HEK293 (cell line): Measurements from ENCODE around the gene SIM2.

Experiments used
- CTCF ChIA-PET: fragments of 350-600 bp; formaldehyde crosslinking; extraction: SDS; loops from one replicate; lab custom pipeline; 2021; ENCODE audit warnings: antibody characterized with exemption; lab: Yijun Ruan, JAX
- POLR2A ChIA-PET: fragments of 300-600 bp; formaldehyde crosslinking; extraction: SDS; loops from one replicate; lab custom pipeline; 2020; ENCODE audit warnings: antibody characterized with exemption, inconsistent platforms; lab: Yijun Ruan, JAX
- H3K27ac ChIP-seq: fragments of 200-500 bp; sonication (Bioruptor generic); 2 replicates; pipeline ENCODE4 v1.5.1; 2014; ENCODE audit warnings: low read depth, low read length, control low read depth, inconsistent platforms; ENCODE audit errors: extremely low read depth
- H3K36me3 ChIP-seq, 2 experiments: fragments of 200-500 bp in 1 of 2; sonication (Bioruptor generic) in 1 of 2; 1 replicate in 1 of 2; 2 replicates in 1 of 2; pipeline ENCODE4 v1.5.1; 2014 to 2017; ENCODE audit warnings: inconsistent platforms in 2 of 2, low read length in 2 of 2; ENCODE audit not compliant: control insufficient read depth in 2 of 2, insufficient read depth in 1 of 2
- H3K4me1 ChIP-seq: fragments of 200-500 bp; sonication (Bioruptor generic); 2 replicates; pipeline ENCODE4 v1.5.1; 2014; ENCODE audit warnings: mild to moderate bottlenecking, low read length, inconsistent platforms; ENCODE audit not compliant: control insufficient read depth, insufficient read depth
- H3K4me3 ChIP-seq: 2 replicates; pipeline ENCODE4 v1.5.1; 2011; ENCODE audit warnings: low read depth, mild to moderate bottlenecking, control low read depth, low read length, moderate library complexity
- H3K9me3 ChIP-seq: fragments of 200-500 bp; sonication (Bioruptor generic); 2 replicates; pipeline ENCODE4 v1.5.1; 2014; ENCODE audit warnings: low read depth, low read length, inconsistent platforms; ENCODE audit not compliant: control insufficient read depth, insufficient read depth
- BCL11B ChIP-seq: fragments of 450-650 bp; formaldehyde crosslinking; IDR thresholded peaks from 2 replicates; pipeline ENCODE4 v1.5.1; 2016; ENCODE audit warnings: low read depth, missing biosample characterization, missing genetic modification characterization
- EGR2 ChIP-seq: fragments of 450-650 bp; formaldehyde crosslinking; IDR thresholded peaks from 2 replicates; pipeline ENCODE4 v1.5.1; 2016; ENCODE audit warnings: low read depth, missing biosample characterization, missing genetic modification characterization
- GLI4 ChIP-seq: fragments of 450-650 bp; formaldehyde crosslinking; IDR thresholded peaks from 2 replicates; pipeline ENCODE4 v1.5.1; 2016; ENCODE audit warnings: missing biosample characterization, missing genetic modification characterization
- KLF8 ChIP-seq: fragments of 450-650 bp; formaldehyde crosslinking; IDR thresholded peaks from 2 replicates; pipeline ENCODE4 v1.5.1; 2016; ENCODE audit warnings: missing biosample characterization, missing genetic modification characterization
- MZF1 ChIP-seq: fragments of 450-650 bp; formaldehyde crosslinking; IDR thresholded peaks from 2 replicates; pipeline ENCODE4 v1.5.1; 2017; ENCODE audit warnings: missing biosample characterization, missing genetic modification characterization, borderline replicate concordance
- SP7 ChIP-seq: fragments of 450-650 bp; formaldehyde crosslinking; IDR thresholded peaks from 2 replicates; pipeline ENCODE4 v1.5.1; 2016; ENCODE audit warnings: missing biosample characterization, missing genetic modification characterization
- YY1 ChIP-seq: fragments of 450-650 bp; formaldehyde crosslinking; IDR thresholded peaks from 2 replicates; pipeline ENCODE4 v1.5.1; 2018; ENCODE audit warnings: missing biosample characterization, missing genetic modification characterization
- ZEB2 ChIP-seq: fragments of 450-650 bp; formaldehyde crosslinking; IDR thresholded peaks from 2 replicates; pipeline ENCODE4 v1.5.1; 2016; ENCODE audit warnings: missing biosample characterization, missing genetic modification characterization
- ZFHX2 ChIP-seq: fragments of 450-650 bp; formaldehyde crosslinking; conservative IDR thresholded peaks from 2 replicates; pipeline ENCODE4 v1.5.1; 2016; ENCODE audit warnings: missing biosample characterization, missing genetic modification characterization
- ZFP37 ChIP-seq: fragments of 450-650 bp; formaldehyde crosslinking; IDR thresholded peaks from 2 replicates; pipeline ENCODE4 v1.5.1; 2016; ENCODE audit warnings: missing biosample characterization, missing genetic modification characterization
- ZNF174 ChIP-seq: fragments of 450-650 bp; formaldehyde crosslinking; IDR thresholded peaks from 2 replicates; pipeline ENCODE4 v1.5.0; 2017; ENCODE audit warnings: missing biosample characterization, mild to moderate bottlenecking, missing genetic modification characterization
- ZNF221 ChIP-seq: fragments of 450-650 bp; formaldehyde crosslinking; IDR thresholded peaks from 2 replicates; pipeline ENCODE4 v1.5.1; 2017; ENCODE audit warnings: missing biosample characterization, missing genetic modification characterization, borderline replicate concordance
- ZNF23 ChIP-seq: fragments of 450-650 bp; formaldehyde crosslinking; IDR thresholded peaks from 2 replicates; pipeline ENCODE4 v1.5.1; 2016; ENCODE audit warnings: missing biosample characterization, missing genetic modification characterization, borderline replicate concordance
- ZNF324 ChIP-seq: fragments of 450-650 bp; formaldehyde crosslinking; IDR thresholded peaks from 2 replicates; pipeline ENCODE4 v1.5.1; 2016; ENCODE audit warnings: missing biosample characterization, missing genetic modification characterization
- ZNF341 ChIP-seq: fragments of 450-650 bp; formaldehyde crosslinking; IDR thresholded peaks from 2 replicates; pipeline ENCODE4; 2016; ENCODE audit warnings: low read depth, missing biosample characterization, missing genetic modification characterization
- ZNF350 ChIP-seq: fragments of 450-650 bp; formaldehyde crosslinking; IDR thresholded peaks from 2 replicates; pipeline ENCODE4 v1.5.0; 2017; ENCODE audit warnings: missing biosample characterization, mild to moderate bottlenecking, missing genetic modification characterization
- ZNF366 ChIP-seq: fragments of 450-650 bp; formaldehyde crosslinking; conservative IDR thresholded peaks from 2 replicates; pipeline ENCODE4 v1.5.1; 2016; ENCODE audit warnings: missing biosample characterization, missing genetic modification characterization
- ZNF433 ChIP-seq: fragments of 450-650 bp; formaldehyde crosslinking; IDR thresholded peaks from 2 replicates; pipeline ENCODE4 v1.5.1; 2016; ENCODE audit warnings: missing biosample characterization, missing genetic modification characterization, low read depth
- ZNF621 ChIP-seq: fragments of 450-650 bp; formaldehyde crosslinking; IDR thresholded peaks from 2 replicates; pipeline ENCODE4 v1.5.1; 2017; ENCODE audit warnings: missing biosample characterization, missing genetic modification characterization
- ZNF660 ChIP-seq: fragments of 450-650 bp; IDR thresholded peaks from 2 replicates; pipeline ENCODE4 v1.5.1; 2018; ENCODE audit warnings: missing biosample characterization, mild to moderate bottlenecking, missing genetic modification characterization
- ZNF76 ChIP-seq: fragments of 450-650 bp; formaldehyde crosslinking; IDR thresholded peaks from 2 replicates; pipeline ENCODE4; 2016; ENCODE audit warnings: low read depth, missing biosample characterization, missing genetic modification characterization, borderline replicate concordance
- ZNF785 ChIP-seq: fragments of 450-650 bp; formaldehyde crosslinking; IDR thresholded peaks from 2 replicates; pipeline ENCODE4 v1.5.1; 2016; ENCODE audit warnings: missing biosample characterization, missing genetic modification characterization
- ZNF830 ChIP-seq: fragments of 450-650 bp; IDR thresholded peaks from 2 replicates; pipeline ENCODE4 v1.5.0; 2018; ENCODE audit warnings: missing biosample characterization, missing genetic modification characterization, low read depth, mild to moderate bottlenecking, moderate library complexity
- ZSCAN30 ChIP-seq: fragments of 450-650 bp; IDR thresholded peaks from 2 replicates; pipeline ENCODE4 v1.5.1; 2018; ENCODE audit warnings: missing biosample characterization, mild to moderate bottlenecking, missing genetic modification characterization, moderate library complexity
- TF ChIP-seq, protein P1 (sequence below): fragments of 450-650 bp; formaldehyde crosslinking; IDR thresholded peaks from 2 replicates; pipeline ENCODE4 v1.5.1; 2017; ENCODE audit warnings: missing biosample characterization, mild to moderate bottlenecking, missing genetic modification characterization, moderate library complexity
- TF ChIP-seq, protein P2 (sequence below): fragments of 450-650 bp; formaldehyde crosslinking; IDR thresholded peaks from 2 replicates; pipeline ENCODE4 v1.5.1; 2016; ENCODE audit warnings: missing biosample characterization, missing genetic modification characterization
- TF ChIP-seq, protein P3 (sequence below): fragments of 450-650 bp; formaldehyde crosslinking; IDR thresholded peaks from 2 replicates; pipeline ENCODE4 v1.5.1; 2017; ENCODE audit warnings: missing biosample characterization, missing genetic modification characterization

The SIM2 gene

DNA sequence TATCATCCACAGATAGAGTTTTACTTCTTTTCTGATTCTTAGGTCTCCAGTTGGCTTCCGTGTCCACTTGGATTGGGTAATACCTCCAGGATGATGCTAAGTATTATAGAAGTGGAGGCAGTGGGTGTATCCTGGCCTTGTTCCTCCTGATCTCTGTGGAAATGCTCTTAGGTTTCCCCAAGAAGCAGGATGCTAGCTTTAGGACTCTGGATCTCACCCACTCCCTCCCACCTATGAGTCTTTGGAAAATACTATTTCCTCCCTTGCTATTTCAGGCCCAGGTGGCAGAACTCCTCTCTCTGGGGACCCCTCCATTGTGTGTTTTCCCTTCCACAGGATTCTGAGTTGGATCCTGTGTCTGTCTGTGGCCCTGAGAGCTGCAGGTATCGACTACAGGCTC, 86.7 kb downstream of the SIM2 start:
- H3K9me3 ChIP-seq, result no peaks in the 10 kb centered on the region
- CTCF ChIA-PET, result no interaction called here
- H3K4me1 ChIP-seq, result peaks cover 4% of the 10 kb centered on the region; the same call in 1 of the 2 replicates
- no peak overlapping the region for H3K27ac ChIP-seq
- POLR2A ChIA-PET, result no interaction called here
- H3K36me3 ChIP-seq, result no peaks in the 10 kb centered on the region
- no peak overlapping the region for H3K4me3 ChIP-seq
- no peak for TF ChIP-seq MZF1 (tag by site-specific recombination)
- no peak for TF ChIP-seq GLI4 (tag by site-specific recombination)
- no peak for TF ChIP-seq ZFP37 (tag by site-specific recombination)
- TF ChIP-seq EGR2 (tag by site-specific recombination), result peak; percentile 76
- TF ChIP-seq ZNF621 (tag by site-specific recombination), result no peak
- TF ChIP-seq ZFHX2 (tag by site-specific recombination), result peak; percentile 78
- TF ChIP-seq BCL11B (tag by site-specific recombination), result no peak
- TF ChIP-seq ZNF830 (tag by site-specific recombination), result no peak
- TF ChIP-seq ZNF174 (tag by site-specific recombination), result no peak
- no peak for TF ChIP-seq ZNF660
- TF ChIP-seq ZEB2 (tag by site-specific recombination), result no peak
- no peak for TF ChIP-seq ZNF23 (tag by site-specific recombination)
- TF ChIP-seq KLF8 (tag by site-specific recombination), result no peak
- TF ChIP-seq ZNF433, result no peak
- no peak for TF ChIP-seq ZNF324 (tag by site-specific recombination)
- TF ChIP-seq, all 188 proteins: peak for 2

DNA sequence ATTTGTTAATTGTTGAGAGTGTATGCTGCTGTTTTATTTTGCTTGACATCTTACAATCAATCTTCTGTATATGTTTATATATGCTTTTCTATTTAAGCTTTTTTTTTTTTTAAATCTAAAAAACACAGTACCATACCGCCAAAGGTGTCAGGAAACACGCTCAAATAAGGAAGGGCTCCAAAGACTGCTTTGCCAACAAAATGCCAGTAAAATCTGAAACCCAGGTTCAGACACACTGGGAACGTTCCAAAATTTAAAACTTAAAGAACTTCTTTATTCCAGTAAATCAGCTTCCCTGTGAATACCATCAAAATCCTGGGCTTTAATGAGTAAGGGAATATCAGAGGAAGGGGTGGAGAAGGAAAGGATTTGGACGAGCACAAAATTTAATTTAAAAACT, 87.3 kb downstream of the SIM2 start:
- H3K4me3 ChIP-seq, result no peak overlapping the region
- H3K27ac ChIP-seq, result no peak overlapping the region
- ChIA-PET CTCF (no interaction called here), POLR2A (interaction anchor here (0.7 kb wide), 1 partner anchor 94 kb away, joined by 3 read pairs; no protein-coding TSS in a partner anchor)
- H3K4me1 ChIP-seq, result peaks cover 4% of the 10 kb centered on the region; the same call in 1 of the 2 replicates
- TF ChIP-seq ZNF76 (no peak), ZSCAN30 (tag by site-specific recombination) (no peak), YY1 (tag by site-specific recombination) (no peak)
- no peaks in the 10 kb centered on the region for H3K36me3 ChIP-seq
- no peaks in the 10 kb centered on the region for H3K9me3 ChIP-seq

DNA sequence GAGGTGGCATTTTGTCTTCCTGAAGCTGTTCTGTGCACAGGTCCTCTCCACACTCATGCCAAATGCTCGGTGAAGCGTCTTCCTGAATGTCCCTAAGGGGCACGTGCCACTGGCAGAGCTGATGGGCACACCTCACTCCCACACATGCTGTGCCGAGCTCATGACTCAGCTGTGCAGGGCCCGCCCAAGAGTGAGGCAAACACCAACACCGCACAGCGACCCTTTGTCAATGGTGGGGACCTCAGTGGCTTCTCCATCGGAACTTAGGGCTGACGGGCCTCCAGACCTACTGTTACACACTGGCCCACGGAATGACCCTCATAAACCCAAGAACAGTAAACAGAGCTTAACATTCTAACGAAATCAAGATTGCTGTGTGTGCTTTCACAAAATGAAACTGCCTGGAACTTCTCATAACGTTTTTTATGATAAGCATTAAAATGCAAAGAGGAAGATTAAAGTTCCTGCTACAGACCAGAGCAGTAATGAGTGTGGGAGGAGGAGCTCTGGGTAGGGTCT, 89.3 kb downstream of the SIM2 start:
- Histone ChIP-seq H3K27ac (no peak overlapping the region), H3K36me3 (no peaks in the 10 kb centered on the region), H3K4me3 (no peak overlapping the region), H3K9me3 (no peaks in the 10 kb centered on the region), H3K4me1 (peaks cover 4% of the 10 kb centered on the region; the same call in 1 of the 2 replicates)
- POLR2A ChIA-PET, result no interaction called here
- CTCF ChIA-PET, result interaction anchor here (0.6 to 1.1 kb wide), 4 partner anchors 20 to 87 kb away, joined by 3 read pairs; no protein-coding TSS in a partner anchor
- TF ChIP-seq ZNF324 (tag by site-specific recombination) (no peak), ZNF221 (tag by site-specific recombination) (no peak), EGR2 (tag by site-specific recombination) (peak; percentile 41), ZNF350 (tag by site-specific recombination) (no peak), ZNF785 (tag by site-specific recombination) (no peak), ZNF366 (tag by site-specific recombination) (0 out of 2 replicates have a peak, but pooled peaks have one; percentile 17), ZNF433 (no peak), ZNF341 (tag by site-specific recombination) (peak; percentile 54), SP7 (tag by site-specific recombination) (0 out of 2 replicates have a peak, but pooled peaks have one; percentile 29), ZEB2 (tag by site-specific recombination) (peak; percentile 11; the same call in 1 of the 2 replicates)
- TF ChIP-seq, protein P1, sequence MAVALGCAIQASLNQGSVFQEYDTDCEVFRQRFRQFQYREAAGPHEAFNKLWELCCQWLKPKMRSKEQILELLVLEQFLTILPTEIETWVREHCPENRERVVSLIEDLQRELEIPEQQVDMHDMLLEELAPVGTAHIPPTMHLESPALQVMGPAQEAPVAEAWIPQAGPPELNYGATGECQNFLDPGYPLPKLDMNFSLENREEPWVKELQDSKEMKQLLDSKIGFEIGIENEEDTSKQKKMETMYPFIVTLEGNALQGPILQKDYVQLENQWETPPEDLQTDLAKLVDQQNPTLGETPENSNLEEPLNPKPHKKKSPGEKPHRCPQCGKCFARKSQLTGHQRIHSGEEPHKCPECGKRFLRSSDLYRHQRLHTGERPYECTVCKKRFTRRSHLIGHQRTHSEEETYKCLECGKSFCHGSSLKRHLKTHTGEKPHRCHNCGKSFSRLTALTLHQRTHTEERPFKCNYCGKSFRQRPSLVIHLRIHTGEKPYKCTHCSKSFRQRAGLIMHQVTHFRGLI (tag by site-specific recombination), result no peak
- TF ChIP-seq, protein P2, sequence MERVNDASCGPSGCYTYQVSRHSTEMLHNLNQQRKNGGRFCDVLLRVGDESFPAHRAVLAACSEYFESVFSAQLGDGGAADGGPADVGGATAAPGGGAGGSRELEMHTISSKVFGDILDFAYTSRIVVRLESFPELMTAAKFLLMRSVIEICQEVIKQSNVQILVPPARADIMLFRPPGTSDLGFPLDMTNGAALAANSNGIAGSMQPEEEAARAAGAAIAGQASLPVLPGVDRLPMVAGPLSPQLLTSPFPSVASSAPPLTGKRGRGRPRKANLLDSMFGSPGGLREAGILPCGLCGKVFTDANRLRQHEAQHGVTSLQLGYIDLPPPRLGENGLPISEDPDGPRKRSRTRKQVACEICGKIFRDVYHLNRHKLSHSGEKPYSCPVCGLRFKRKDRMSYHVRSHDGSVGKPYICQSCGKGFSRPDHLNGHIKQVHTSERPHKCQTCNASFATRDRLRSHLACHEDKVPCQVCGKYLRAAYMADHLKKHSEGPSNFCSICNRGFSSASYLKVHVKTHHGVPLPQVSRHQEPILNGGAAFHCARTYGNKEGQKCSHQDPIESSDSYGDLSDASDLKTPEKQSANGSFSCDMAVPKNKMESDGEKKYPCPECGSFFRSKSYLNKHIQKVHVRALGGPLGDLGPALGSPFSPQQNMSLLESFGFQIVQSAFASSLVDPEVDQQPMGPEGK (tag by site-specific recombination), result 0 out of 2 replicates have a peak, but pooled peaks have one; percentile 19
- TF ChIP-seq, protein P3, sequence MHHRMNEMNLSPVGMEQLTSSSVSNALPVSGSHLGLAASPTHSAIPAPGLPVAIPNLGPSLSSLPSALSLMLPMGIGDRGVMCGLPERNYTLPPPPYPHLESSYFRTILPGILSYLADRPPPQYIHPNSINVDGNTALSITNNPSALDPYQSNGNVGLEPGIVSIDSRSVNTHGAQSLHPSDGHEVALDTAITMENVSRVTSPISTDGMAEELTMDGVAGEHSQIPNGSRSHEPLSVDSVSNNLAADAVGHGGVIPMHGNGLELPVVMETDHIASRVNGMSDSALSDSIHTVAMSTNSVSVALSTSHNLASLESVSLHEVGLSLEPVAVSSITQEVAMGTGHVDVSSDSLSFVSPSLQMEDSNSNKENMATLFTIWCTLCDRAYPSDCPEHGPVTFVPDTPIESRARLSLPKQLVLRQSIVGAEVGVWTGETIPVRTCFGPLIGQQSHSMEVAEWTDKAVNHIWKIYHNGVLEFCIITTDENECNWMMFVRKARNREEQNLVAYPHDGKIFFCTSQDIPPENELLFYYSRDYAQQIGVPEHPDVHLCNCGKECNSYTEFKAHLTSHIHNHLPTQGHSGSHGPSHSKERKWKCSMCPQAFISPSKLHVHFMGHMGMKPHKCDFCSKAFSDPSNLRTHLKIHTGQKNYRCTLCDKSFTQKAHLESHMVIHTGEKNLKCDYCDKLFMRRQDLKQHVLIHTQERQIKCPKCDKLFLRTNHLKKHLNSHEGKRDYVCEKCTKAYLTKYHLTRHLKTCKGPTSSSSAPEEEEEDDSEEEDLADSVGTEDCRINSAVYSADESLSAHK (tag by site-specific recombination), result peak; percentile 65
